Pancreas (tissue), 10 donors: ENCODE measurements around the gene SLC20A1. TPM values are rescaled to one million over a fixed set of nuclear protein-coding genes. Genes with fewer than 3 reads are reported as not detected.
"Not testable (repeated sequence)": the region's sequence is repeated elsewhere in the genome, so short reads cannot be mapped to it uniquely, and the experiment has no call there.

Experiments
- ATAC-seq, 4 donors: fragments of 200-7000 bp; cut with Tn5 transposase; one replicate each; pipeline versions ENCODE4 v1.8.0 to v1.9.1; 2020; ENCODE audit warnings: mild to moderate bottlenecking in 4 of 4, moderate library complexity in 4 of 4
- DNase-seq, 6 donors: peaks; one replicate each; pipeline ENCODE4 v3.0.0-alpha.2; 2020
- FAIRE-seq: peaks from 2 replicates; lab custom pipeline; 2012; peaks lifted over from hg19 to GRCh38; lab: Jason Lieb, UNC
- H3K27ac ChIP-seq, 4 donors: fragments of 200-600 bp; sonication (generic); 1 replicate in 3 of 4; 2 replicates in 1 of 4; pipeline versions ENCODE4 v1.5.0 to v1.8.0; 2020
- H3K27me3 ChIP-seq, 4 donors: fragments of 200-600 bp; one replicate each; pipeline ENCODE4 v1.8.0; 2021
- H3K36me3 ChIP-seq, 3 donors: fragments of 200-600 bp; sonication (generic) in 1 of 3; one replicate each; pipeline versions ENCODE4 v1.5.0 to v1.8.0; 2020 to 2021
- H3K4me1 ChIP-seq, 3 donors: fragments of 200-600 bp; one replicate each; pipeline ENCODE4 v1.8.0; 2021
- H3K4me3 ChIP-seq, 4 donors: fragments of 200-600 bp; sonication (generic) in 2 of 4; one replicate each; pipeline versions ENCODE4 v1.5.0 to v1.8.0; 2020 to 2021
- H3K9me3 ChIP-seq, 4 donors: fragments of 200-600 bp; one replicate each; pipeline ENCODE4 v1.8.0; 2021
- CTCF ChIP-seq, 4 donors: fragments of 200-600 bp; sonication (generic) in 3 of 4; IDR thresholded peaks; one replicate each; pipeline versions ENCODE4 v1.5.0 to v1.8.0; 2021; ENCODE audit warnings: antibody characterized with exemption in 4 of 4
- WGBS, 2 donors: extraction: QIAGEN DNeasy Blood & Tissue Kit; methylation state at CpG; one replicate each; pipeline ENCODE4 v1.1.7; 2013; 5-methylcytosine and 5-hydroxymethylcytosine counted together
- intact Hi-C, 3 donors: fragments of 100-400 bp; cut with DNase I; formaldehyde crosslinking; loops; one replicate each; pipeline versions ENCODE4 v1.11.1 to v1.14.2; 2022
- polyA plus RNA-seq, 2 donors: library from polyadenylated mRNA; stranded (reverse); fragments of 200-250 nt; gene quantifications; one replicate each; pipeline ENCODE4 v1.2.3, GENCODE V29; 2013
- total RNA-seq, 6 donors: library from RNA; stranded (reverse); fragmentation: NEBNext Ultra II Directional in 4 of 6; extraction: Animal tissue kit (Norgen Biotek cat#: 25700) in 4 of 6; gene quantifications; one replicate each; pipeline versions ENCODE4 v1.2.1 to v1.2.4, GENCODE V29; 2021 to 2023
- donor health status: healthy with polysubstance abuse.
- donor health status: DM: no; HTN: no; CAD: no; lungs with moderate emphysema.
- donor health status: DM: no; HTN: no; CAD: no.
- donor health status: control.
- donor health status: control.
- donor health status: Bipolar disorder and iron deficiency.
- donor health status: DM: yes; HTN: yes; CAD: no.
- donor health status: DM: no; HTN: no; CAD: no.
- donor health status: DM: no; HTN: no; CAD: no.
- donor health status: DM: yes; HTN: yes; CAD: no.

Gene SLC20A1
- total and polyA plus RNA-seq, 8 donors = 10.6 to 25.9 (median 17.2) TPM

- intact Hi-C loops = loop anchor here in 1 of 3 donors (5.0 kb wide), 1 partner anchor 119 kb away; no protein-coding TSS in a partner anchor
- H3K27me3 ChIP-seq = no peaks in the 10 kb centered on the region
- peak in 4 of 6 donors; percentile 11 to 56 (median 53) for DNase-seq
- WGBS, 2 donors = 68 to 70% methylated on average over 8 of the region's 8 CpGs
- ATAC-seq = peak in 3 of 4 donors; percentile 30 to 53 (median 46)
- H3K9me3 ChIP-seq = no peaks in the 10 kb centered on the region
- H3K36me3 ChIP-seq = no peaks in the 10 kb centered on the region
- no peak for FAIRE-seq
- H3K4me1 ChIP-seq = no peaks in the 10 kb centered on the region
- no peak overlapping the region for H3K27ac ChIP-seq
- no peak for TF ChIP-seq CTCF (IDR thresholded peaks at IDR 0.05)
- H3K4me3 ChIP-seq = no peak overlapping the region
These were observed 37.9 kb upstream of the SLC20A1 start for GRCh38 chr2:112607680-112608438.

- DNase-seq, FAIRE-seq, H3K9me3 ChIP-seq, H3K4me1 ChIP-seq, H3K36me3 ChIP-seq, H3K27ac ChIP-seq, H3K27me3 ChIP-seq, H3K4me3 ChIP-seq, ATAC-seq: not testable (repeated sequence)
- WGBS, 2 donors = 95 to 100% methylated on average over 4 of the region's 4 CpGs
- intact Hi-C loops = loop anchor here in 1 of 3 donors (5.0 kb wide), 1 partner anchor 118 kb away; no protein-coding TSS in a partner anchor
These were observed 36.4 kb upstream of the SLC20A1 start for GRCh38 chr2:112609320-112609719.

- DNase-seq, intact Hi-C loops, H3K4me1 ChIP-seq, H3K36me3 ChIP-seq, H3K27ac ChIP-seq, ATAC-seq, FAIRE-seq, H3K9me3 ChIP-seq, H3K4me3 ChIP-seq, H3K27me3 ChIP-seq: not testable (repeated sequence)
- 55 to 68% methylated on average over 1 of the region's 1 CpG for WGBS, 2 donors
These were observed 33.5 kb upstream of the SLC20A1 start for GRCh38 chr2:112612283-112612682.

GRCh38 chr2:112614201-112614840, 31.4 kb upstream of the SLC20A1 start:
- intact Hi-C loops = no loop called here
- no peak for FAIRE-seq
- Histone ChIP-seq H3K4me3 (no peak overlapping the region), H3K27ac (no peak overlapping the region), H3K9me3 (no peaks in the 10 kb centered on the region), H3K4me1 (no peaks in the 10 kb centered on the region), H3K36me3 (no peaks in the 10 kb centered on the region), H3K27me3 (no peaks in the 10 kb centered on the region)
- no peak for TF ChIP-seq CTCF (IDR thresholded peaks at IDR 0.05)
- no peak for DNase-seq
- no peak for ATAC-seq
- WGBS, 2 donors = 76 to 78% methylated on average over 13 of the region's 13 CpGs

- FAIRE-seq (no peak), DNase-seq (no peak), ATAC-seq (no peak)
- 91 to 97% methylated on average over 8 of the region's 8 CpGs for WGBS, 2 donors
- intact Hi-C loops = no loop called here
- Histone ChIP-seq H3K4me3 (no peak overlapping the region), H3K36me3 (no peaks in the 10 kb centered on the region), H3K27me3 (no peaks in the 10 kb centered on the region), H3K4me1 (no peaks in the 10 kb centered on the region), H3K27ac (no peak overlapping the region), H3K9me3 (no peaks in the 10 kb centered on the region)
- no peak for TF ChIP-seq CTCF (IDR thresholded peaks at IDR 0.05)
These were observed 30.7 kb upstream of the SLC20A1 start for GRCh38 chr2:112615051-112615450.

GRCh38 chr2:112615798-112616197, 29.9 kb upstream of the SLC20A1 start:
- H3K27ac ChIP-seq, FAIRE-seq, H3K4me1 ChIP-seq, H3K36me3 ChIP-seq, DNase-seq, H3K27me3 ChIP-seq, ATAC-seq, H3K4me3 ChIP-seq, H3K9me3 ChIP-seq, intact Hi-C loops: not testable (repeated sequence)
- 91 to 92% methylated on average over 2 of the region's 2 CpGs for WGBS, 2 donors
